ENCODE data around the gene OAF.
A peak's percentile ranks its signal among the peaks of the same experiment; 100 is the strongest.

OAF gene

GRCh38 chr11:120205596-120206161 lies 5.2 kb upstream of the OAF start:
- DNase-seq (ENCODE audit: low spot score), result no peak

GRCh38 chr11:120207512-120207911 lies 3.3 kb upstream of the OAF start:
- DNase-seq (ENCODE audit: low spot score), result no peak

- no peak for DNase-seq (ENCODE audit: low spot score)
Measured at GRCh38 chr11:120208001-120208441, 2.8 kb upstream of the OAF start.

GRCh38 chr11:120208777-120209176 lies 2.1 kb upstream of the OAF start:
- peak; percentile 53 for DNase-seq (ENCODE audit: low spot score)

- no peak for DNase-seq (ENCODE audit: low spot score)
Measured at GRCh38 chr11:120209746-120210625, 846 bp upstream of the OAF start.

- DNase-seq (ENCODE audit: low spot score), result no peak
Measured at GRCh38 chr11:120211522-120212258, 858 bp downstream of the OAF start.

- no peak for DNase-seq (ENCODE audit: low spot score)
Measured at GRCh38 chr11:120212259-120212878, 1.5 kb downstream of the OAF start.

GRCh38 chr11:120212926-120213325 lies 2.1 kb downstream of the OAF start:
- peak; percentile 55 for DNase-seq (ENCODE audit: low spot score)

- no peak for DNase-seq (ENCODE audit: low spot score)
Measured at GRCh38 chr11:120214581-120214980, 3.7 kb downstream of the OAF start.

- DNase-seq (ENCODE audit: low spot score), result no peak
Measured at GRCh38 chr11:120215634-120216033, 4.8 kb downstream of the OAF start.

- DNase-seq (ENCODE audit: low spot score), result no peak
Measured at GRCh38 chr11:120216426-120217102, 5.7 kb downstream of the OAF start.

- no peak for DNase-seq (ENCODE audit: low spot score)
Measured at GRCh38 chr11:120217526-120217925, 6.7 kb downstream of the OAF start.

GRCh38 chr11:120217941-120218694 lies 7.3 kb downstream of the OAF start:
- DNase-seq (ENCODE audit: low spot score), result no peak

GRCh38 chr11:120218695-120219033 lies 7.8 kb downstream of the OAF start:
- no peak for DNase-seq (ENCODE audit: low spot score)

- DNase-seq (ENCODE audit: low spot score), result no peak
Measured at GRCh38 chr11:120219232-120219937, 8.6 kb downstream of the OAF start.

- no peak for DNase-seq (ENCODE audit: low spot score)
Measured at GRCh38 chr11:120219938-120220746, 9.3 kb downstream of the OAF start.

- no peak for DNase-seq (ENCODE audit: low spot score)
Measured at GRCh38 chr11:120220747-120221037, 9.9 kb downstream of the OAF start.

GRCh38 chr11:120221115-120221752 lies 10.4 kb downstream of the OAF start:
- DNase-seq (ENCODE audit: low spot score), result no peak

- no peak for DNase-seq (ENCODE audit: low spot score)
Measured at GRCh38 chr11:120222916-120223315, 12.1 kb downstream of the OAF start.
